ENCODE data around the gene GNRH2. TPM values are rescaled to one million over a fixed set of nuclear protein-coding genes. Genes with fewer than 3 reads are reported as not detected.
A peak's percentile ranks its signal among the peaks of the same experiment; 100 is the strongest.
"Not testable (repeated sequence)": the region's sequence is repeated elsewhere in the genome, so short reads cannot be mapped to it uniquely, and the experiment has no call there.

GNRH2 gene
- total RNA-seq, 1 experiment from 2014 or later: 0.50 TPM

GRCh38 chr20:3046677-3047462 is 3.4 kb downstream of the GNRH2 start:
- Mint-ChIP-seq H3K4me3 (ENCODE audit: low read depth, unreplicated experiment) (peak overlapping the region; percentile 97), H3K27ac (ENCODE audit: unreplicated experiment) (no peak overlapping the region), H3K9me3 (ENCODE audit: low read depth, unreplicated experiment) (no peaks in the 10 kb centered on the region), H3K27me3 (ENCODE audit: unreplicated experiment) (no peaks in the 10 kb centered on the region), H3K4me1 (ENCODE audit: low read depth, unreplicated experiment) (peaks cover 14% of the 10 kb centered on the region), H3K36me3 (ENCODE audit: insufficient read depth, unreplicated experiment) (peaks cover 25% of the 10 kb centered on the region)
- TF ChIP-seq CTCF (IDR thresholded peaks at IDR 0.05; ENCODE audit: unreplicated experiment): no peak
- BruUV-seq (replicated peaks): no TSS peak
- intact Hi-C loops (cut with micrococcal nuclease; ENCODE audit: unreplicated experiment): no loop called here
- peak; percentile 24 for DNase-seq
- CTCF ChIA-PET: no interaction called here

- CTCF ChIA-PET: no interaction called here
- no peak overlapping the region for H3K27ac Mint-ChIP-seq (ENCODE audit: unreplicated experiment)
- peaks cover 14% of the 10 kb centered on the region for H3K4me1 Mint-ChIP-seq (ENCODE audit: low read depth, unreplicated experiment)
- peaks cover 25% of the 10 kb centered on the region for H3K36me3 Mint-ChIP-seq (ENCODE audit: insufficient read depth, unreplicated experiment)
- TF ChIP-seq CTCF (IDR thresholded peaks at IDR 0.05; ENCODE audit: unreplicated experiment): no peak
- no peak for DNase-seq
- intact Hi-C loops (cut with micrococcal nuclease; ENCODE audit: unreplicated experiment): no loop called here
- no peaks in the 10 kb centered on the region for H3K27me3 Mint-ChIP-seq (ENCODE audit: unreplicated experiment)
- peak overlapping the region; percentile 97 for H3K4me3 Mint-ChIP-seq (ENCODE audit: low read depth, unreplicated experiment)
- TSS peak; percentile 49 for BruUV-seq (replicated peaks)
- H3K9me3 Mint-ChIP-seq (ENCODE audit: low read depth, unreplicated experiment): no peaks in the 10 kb centered on the region
Observed at GRCh38 chr20:3047486-3048419, 4.3 kb downstream of the GNRH2 start.

- no peak for TF ChIP-seq CTCF (IDR thresholded peaks at IDR 0.05; ENCODE audit: unreplicated experiment)
- H3K27me3 Mint-ChIP-seq (ENCODE audit: unreplicated experiment): no peaks in the 10 kb centered on the region
- peaks cover 7% of the 10 kb centered on the region for H3K4me1 Mint-ChIP-seq (ENCODE audit: low read depth, unreplicated experiment)
- no peaks in the 10 kb centered on the region for H3K9me3 Mint-ChIP-seq (ENCODE audit: low read depth, unreplicated experiment)
- BruUV-seq (replicated peaks): no TSS peak
- intact Hi-C loops (cut with micrococcal nuclease; ENCODE audit: unreplicated experiment): loop anchor here (5.0 kb wide), 1 partner anchor 66 kb away; no protein-coding TSS in a partner anchor
- peaks cover 9% of the 10 kb centered on the region for H3K36me3 Mint-ChIP-seq (ENCODE audit: insufficient read depth, unreplicated experiment)
- H3K4me3 Mint-ChIP-seq (ENCODE audit: low read depth, unreplicated experiment): no peak overlapping the region
- no peak overlapping the region for H3K27ac Mint-ChIP-seq (ENCODE audit: unreplicated experiment)
- CTCF ChIA-PET: no interaction called here
- DNase-seq: no peak
Observed at GRCh38 chr20:3051385-3052019, 8.1 kb downstream of the GNRH2 start.

- intact Hi-C loops (cut with micrococcal nuclease; ENCODE audit: unreplicated experiment): no loop called here
- BruUV-seq (replicated peaks): no TSS peak
- Mint-ChIP-seq H3K4me1 (ENCODE audit: low read depth, unreplicated experiment) (no peaks in the 10 kb centered on the region), H3K4me3 (ENCODE audit: low read depth, unreplicated experiment) (no peak overlapping the region), H3K27ac (ENCODE audit: unreplicated experiment) (no peak overlapping the region), H3K27me3 (ENCODE audit: unreplicated experiment) (no peaks in the 10 kb centered on the region), H3K9me3 (ENCODE audit: low read depth, unreplicated experiment) (no peaks in the 10 kb centered on the region), H3K36me3 (ENCODE audit: insufficient read depth, unreplicated experiment) (no peaks in the 10 kb centered on the region)
- no peak for DNase-seq
- CTCF ChIA-PET: no interaction called here
- TF ChIP-seq CTCF (IDR thresholded peaks at IDR 0.05; ENCODE audit: unreplicated experiment): no peak
Observed at GRCh38 chr20:3059489-3059888, 16.1 kb downstream of the GNRH2 start.

GRCh38 chr20:3064119-3064518 is 20.7 kb downstream of the GNRH2 start:
- peaks cover 13% of the 10 kb centered on the region for H3K27me3 Mint-ChIP-seq (ENCODE audit: unreplicated experiment)
- intact Hi-C loops (cut with micrococcal nuclease; ENCODE audit: unreplicated experiment); H3K9me3 Mint-ChIP-seq (ENCODE audit: low read depth, unreplicated experiment); DNase-seq; CTCF ChIA-PET; BruUV-seq (replicated peaks); H3K27ac Mint-ChIP-seq (ENCODE audit: unreplicated experiment); H3K36me3 Mint-ChIP-seq (ENCODE audit: insufficient read depth, unreplicated experiment); H3K4me1 Mint-ChIP-seq (ENCODE audit: low read depth, unreplicated experiment); H3K4me3 Mint-ChIP-seq (ENCODE audit: low read depth, unreplicated experiment): not testable (repeated sequence)
